ENCODE results near the gene ST8SIA4. TPM values are rescaled to one million over a fixed set of nuclear protein-coding genes. Genes with fewer than 3 reads are reported as not detected.

ST8SIA4 gene
- total RNA-seq, 2 donors from 2014 or later: 44.5 to 47.1 TPM

DNA sequence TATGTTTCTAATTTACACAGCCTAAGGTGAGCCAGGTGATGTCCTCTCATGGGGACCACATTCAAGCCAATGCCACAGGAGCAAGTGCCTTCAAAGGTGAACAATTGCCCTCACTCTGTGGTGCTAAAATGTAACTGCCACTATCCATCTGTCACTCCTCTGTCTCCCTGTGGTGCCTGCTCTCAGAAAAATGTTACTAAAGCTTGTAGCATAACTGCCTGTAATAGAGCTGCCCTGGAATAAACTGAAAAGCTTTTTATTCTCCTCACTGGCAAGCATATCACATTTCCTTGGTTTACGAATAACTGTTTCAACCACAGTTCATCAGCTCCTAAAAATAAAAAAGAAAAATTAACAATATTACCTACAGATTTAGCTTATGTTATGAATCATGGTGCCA, 142.4 kb downstream of the ST8SIA4 start:
- ATAC-seq (replicated peaks in 1 of 2) (no peak), DNase-seq (no peak)
- H3K36me3 Mint-ChIP-seq (ENCODE audit: insufficient read depth in 2 of 2): no peaks in the 10 kb centered on the region
- H3K27me3 Mint-ChIP-seq (ENCODE audit: low read depth): peaks cover 7% of the 10 kb centered on the region
- no peak overlapping the region for H3K27ac Mint-ChIP-seq
- H3K4me3 Mint-ChIP-seq: no peak overlapping the region
- no peaks in the 10 kb centered on the region for H3K4me1 Mint-ChIP-seq (ENCODE audit: low read depth)
- H3K9me3 Mint-ChIP-seq: no peaks in the 10 kb centered on the region

DNA sequence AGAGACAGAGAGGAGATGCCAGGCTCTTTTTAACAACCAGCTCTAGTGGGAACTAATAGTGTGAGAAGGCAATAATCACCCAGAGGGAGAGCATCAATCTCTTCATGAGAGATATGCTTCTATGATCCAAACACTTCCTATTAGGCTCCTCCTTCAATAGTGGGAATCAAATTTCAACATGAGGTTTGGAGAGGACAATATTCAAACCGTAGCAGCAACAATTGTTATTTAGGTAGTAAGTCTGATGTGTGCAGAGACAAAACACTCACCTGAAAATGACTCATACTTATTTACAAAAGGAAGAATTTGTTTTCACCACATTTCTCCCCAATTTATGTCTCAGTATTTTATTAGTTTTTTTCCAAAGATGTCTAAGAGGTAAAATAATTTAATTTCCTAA, 144.3 kb downstream of the ST8SIA4 start:
- Mint-ChIP-seq H3K4me3 (no peak overlapping the region), H3K27me3 (ENCODE audit: low read depth) (peaks cover 7% of the 10 kb centered on the region), H3K4me1 (ENCODE audit: low read depth) (no peaks in the 10 kb centered on the region), H3K36me3 (ENCODE audit: insufficient read depth in 2 of 2) (no peaks in the 10 kb centered on the region), H3K9me3 (no peaks in the 10 kb centered on the region), H3K27ac (no peak overlapping the region)
- ATAC-seq (replicated peaks in 1 of 2): no peak
- no peak for DNase-seq

DNA sequence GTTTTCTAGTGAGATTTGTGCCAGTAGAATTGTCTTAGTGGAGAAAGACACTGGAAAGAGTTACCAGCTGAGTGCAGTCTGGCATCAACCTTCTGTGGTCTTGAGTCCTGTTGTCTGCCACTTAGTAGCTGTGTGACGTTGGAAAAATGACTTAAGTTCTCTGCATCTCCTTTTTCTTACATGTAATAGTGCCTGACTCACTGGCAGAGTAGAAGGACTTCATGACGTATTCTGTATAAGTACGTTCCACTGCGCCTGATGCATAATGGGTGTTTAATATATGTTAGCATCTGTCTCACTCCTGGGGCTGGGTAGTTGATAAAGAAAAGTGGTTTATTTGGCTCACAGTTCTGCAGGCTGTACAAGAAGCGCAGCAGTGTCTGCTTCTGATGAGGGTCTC, 144.8 kb downstream of the ST8SIA4 start:
- H3K4me3 Mint-ChIP-seq: no peak overlapping the region
- H3K4me1 Mint-ChIP-seq (ENCODE audit: low read depth): no peaks in the 10 kb centered on the region
- H3K27me3 Mint-ChIP-seq (ENCODE audit: low read depth): peaks cover 7% of the 10 kb centered on the region
- no peak overlapping the region for H3K27ac Mint-ChIP-seq
- H3K9me3 Mint-ChIP-seq: no peaks in the 10 kb centered on the region
- no peak for DNase-seq
- no peak for ATAC-seq (replicated peaks in 1 of 2)
- no peaks in the 10 kb centered on the region for H3K36me3 Mint-ChIP-seq (ENCODE audit: insufficient read depth in 2 of 2)

DNA sequence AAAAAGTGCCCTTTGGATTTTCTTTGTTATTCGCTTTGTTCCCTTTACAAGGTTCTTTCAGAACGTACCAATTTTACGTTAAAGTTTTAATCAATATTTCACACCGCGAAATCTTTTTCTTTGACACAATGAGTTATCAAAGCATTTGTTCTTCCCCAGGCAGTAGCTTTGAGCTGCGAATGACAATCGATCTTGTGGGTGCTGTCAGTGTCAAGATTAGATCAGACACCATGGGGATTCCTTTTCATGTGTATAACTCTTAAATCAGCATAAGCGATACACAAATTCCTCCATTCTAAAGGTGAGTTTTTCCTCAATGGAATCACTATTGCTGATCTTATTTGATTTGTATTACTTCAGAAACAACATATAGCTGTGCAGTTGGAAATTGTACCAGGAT, 145.5 kb downstream of the ST8SIA4 start:
- no peaks in the 10 kb centered on the region for H3K36me3 Mint-ChIP-seq (ENCODE audit: insufficient read depth in 2 of 2)
- peaks cover 7% of the 10 kb centered on the region for H3K27me3 Mint-ChIP-seq (ENCODE audit: low read depth)
- no peak overlapping the region for H3K27ac Mint-ChIP-seq
- H3K4me1 Mint-ChIP-seq (ENCODE audit: low read depth): no peaks in the 10 kb centered on the region
- H3K4me3 Mint-ChIP-seq: no peak overlapping the region
- ATAC-seq (replicated peaks in 1 of 2) (no peak), DNase-seq (no peak)
- no peaks in the 10 kb centered on the region for H3K9me3 Mint-ChIP-seq
